Fibroblast of mammary gland (primary cell): ENCODE measurements around the gene CFAP251.

ENCODE experiments used
- DNase-seq: peaks from one replicate; pipeline ENCODE4 v3.0.0-alpha.2; 2010; ENCODE audit warnings: low read depth
- H3K4me3 ChIP-seq: 2 replicates; pipeline ENCODE4 v1.5.1; 2011; ENCODE audit warnings: low read depth, mild to moderate bottlenecking, low read length, moderate library complexity; ENCODE audit not compliant: control insufficient read depth
- TF ChIP-seq, protein P1 (sequence below): conservative IDR thresholded peaks from 2 replicates; pipeline ENCODE4 v1.5.1; 2011; ENCODE audit warnings: low read depth, low read length, inconsistent platforms; ENCODE audit not compliant: control insufficient read depth, insufficient read depth

The CFAP251 gene

DNA sequence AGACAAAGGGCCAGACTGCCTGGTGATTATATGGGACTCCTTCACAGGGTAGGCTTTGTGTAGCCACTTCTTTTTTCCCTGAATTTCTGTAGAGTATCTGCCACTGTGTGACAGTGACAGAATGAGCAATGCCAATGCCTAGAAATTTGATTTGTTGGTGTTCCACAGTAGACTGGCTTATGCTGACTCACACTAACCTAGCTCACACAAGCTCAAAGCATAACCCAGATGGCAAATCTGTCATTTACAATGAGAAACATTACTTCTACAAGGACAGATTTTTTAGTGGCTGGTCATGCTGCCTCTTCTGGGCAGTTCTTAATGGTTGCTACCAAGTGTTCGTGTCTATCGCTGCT, 15.9 kb downstream of the CFAP251 start:
- no peak for DNase-seq
- TF ChIP-seq, protein P1, sequence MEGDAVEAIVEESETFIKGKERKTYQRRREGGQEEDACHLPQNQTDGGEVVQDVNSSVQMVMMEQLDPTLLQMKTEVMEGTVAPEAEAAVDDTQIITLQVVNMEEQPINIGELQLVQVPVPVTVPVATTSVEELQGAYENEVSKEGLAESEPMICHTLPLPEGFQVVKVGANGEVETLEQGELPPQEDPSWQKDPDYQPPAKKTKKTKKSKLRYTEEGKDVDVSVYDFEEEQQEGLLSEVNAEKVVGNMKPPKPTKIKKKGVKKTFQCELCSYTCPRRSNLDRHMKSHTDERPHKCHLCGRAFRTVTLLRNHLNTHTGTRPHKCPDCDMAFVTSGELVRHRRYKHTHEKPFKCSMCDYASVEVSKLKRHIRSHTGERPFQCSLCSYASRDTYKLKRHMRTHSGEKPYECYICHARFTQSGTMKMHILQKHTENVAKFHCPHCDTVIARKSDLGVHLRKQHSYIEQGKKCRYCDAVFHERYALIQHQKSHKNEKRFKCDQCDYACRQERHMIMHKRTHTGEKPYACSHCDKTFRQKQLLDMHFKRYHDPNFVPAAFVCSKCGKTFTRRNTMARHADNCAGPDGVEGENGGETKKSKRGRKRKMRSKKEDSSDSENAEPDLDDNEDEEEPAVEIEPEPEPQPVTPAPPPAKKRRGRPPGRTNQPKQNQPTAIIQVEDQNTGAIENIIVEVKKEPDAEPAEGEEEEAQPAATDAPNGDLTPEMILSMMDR: no peak
- no peak overlapping the region for H3K4me3 ChIP-seq

DNA sequence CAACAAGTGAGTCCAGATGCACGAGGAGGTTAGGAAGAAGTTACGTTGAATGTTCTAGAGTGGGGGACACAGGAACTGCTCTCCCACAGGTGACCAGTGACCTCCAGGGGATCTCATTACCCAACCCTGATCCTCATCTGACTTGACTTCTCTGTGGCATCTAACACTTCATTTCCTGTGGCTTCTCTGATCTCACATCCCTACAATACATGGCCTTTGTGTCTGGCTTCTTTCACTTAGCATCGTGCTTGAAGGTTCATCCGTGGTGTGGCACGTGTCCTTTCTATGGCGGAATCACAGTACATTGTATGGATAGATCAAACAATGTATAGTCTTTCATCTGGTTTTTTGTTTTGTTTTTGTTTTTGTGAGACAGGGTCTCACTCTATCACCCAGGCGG, 19.3 kb downstream of the CFAP251 start:
- no peak for DNase-seq
- H3K4me3 ChIP-seq: no peak overlapping the region
- TF ChIP-seq, protein P1: no peak

DNA sequence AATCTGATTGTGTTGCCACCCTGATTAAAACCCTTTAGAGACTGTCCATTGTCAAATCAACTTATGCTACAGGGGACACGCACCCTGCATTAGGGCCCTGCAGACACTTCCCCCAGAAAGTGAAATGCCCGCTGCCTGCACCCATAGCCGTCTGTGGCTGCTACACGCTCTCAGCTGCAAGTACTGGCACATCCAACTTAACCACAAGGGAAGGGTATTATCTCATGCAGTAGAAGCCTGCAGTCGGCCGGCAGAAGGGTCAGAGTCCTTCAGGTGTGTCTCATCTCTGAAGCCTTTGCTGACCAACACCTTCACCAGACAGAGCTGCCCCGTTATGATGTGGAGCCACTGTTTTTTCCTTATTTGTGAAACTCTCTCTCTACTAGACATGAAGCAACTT, 20.8 kb downstream of the CFAP251 start:
- no peak overlapping the region for H3K4me3 ChIP-seq
- TF ChIP-seq, protein P1: no peak
- no peak for DNase-seq

DNA sequence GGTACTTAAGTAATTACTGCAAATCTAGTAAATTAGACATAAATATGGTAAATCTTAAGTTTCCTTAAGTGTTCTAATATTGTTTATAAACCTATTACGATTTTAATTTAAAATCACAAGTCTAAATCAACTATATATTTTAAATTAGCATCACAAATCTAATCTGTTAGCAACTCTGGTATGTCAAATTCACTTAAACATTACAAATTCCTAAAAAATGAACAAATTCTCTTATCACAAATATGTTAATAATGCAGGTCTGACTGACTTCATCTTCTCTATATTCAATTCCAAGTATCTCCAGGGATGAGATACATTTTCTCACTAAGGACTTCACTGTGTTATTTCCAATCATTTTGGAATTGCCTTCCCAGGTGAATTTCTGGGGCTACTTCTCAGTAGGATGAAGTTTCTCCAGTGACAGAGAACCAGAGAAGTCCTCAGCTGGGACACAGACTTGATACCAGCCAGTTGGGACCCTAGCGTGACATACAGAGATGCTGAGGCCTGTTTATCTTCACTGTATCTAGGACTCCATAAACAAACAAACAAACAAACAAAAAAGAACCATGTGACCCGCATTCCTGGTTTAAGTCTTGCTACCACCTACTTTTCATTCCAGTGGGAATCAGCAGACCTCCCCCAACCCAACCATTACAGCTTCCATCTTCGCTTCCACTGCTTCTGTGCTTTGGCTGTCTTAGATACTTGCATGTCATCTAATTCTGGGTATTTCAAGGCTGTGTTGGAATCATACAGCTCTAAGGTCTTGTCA, 21.8 kb downstream of the CFAP251 start:
- DNase-seq: no peak
- no peak overlapping the region for H3K4me3 ChIP-seq
- TF ChIP-seq, protein P1: no peak

DNA sequence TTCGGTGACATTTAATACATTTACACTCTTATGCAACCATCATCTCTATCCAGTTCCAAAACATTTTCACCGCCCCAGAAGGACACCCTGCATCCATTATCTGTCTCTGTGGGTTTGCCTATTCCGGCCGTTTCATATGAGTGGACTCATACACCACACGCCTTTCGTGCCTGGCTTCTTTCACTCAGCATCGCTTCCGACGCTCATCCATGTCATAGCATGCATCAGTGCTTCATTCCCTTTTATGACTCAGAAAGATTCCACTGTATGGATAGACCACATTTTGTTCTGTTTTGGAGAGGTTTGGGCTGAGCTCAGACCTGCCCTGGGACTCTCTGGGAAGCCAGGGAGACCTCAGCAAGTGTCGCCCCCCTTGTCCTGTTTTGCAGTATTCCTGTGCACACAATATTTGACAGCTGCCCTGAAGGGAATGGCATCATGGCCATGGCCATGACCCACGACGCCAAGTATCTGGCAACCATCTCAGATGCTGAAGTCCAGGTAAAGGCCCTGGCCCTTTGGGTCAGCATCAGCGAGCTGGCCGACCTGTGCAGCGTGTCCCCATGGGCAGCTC, 23.8 kb downstream of the CFAP251 start:
- TF ChIP-seq, protein P1: no peak
- DNase-seq: peak; percentile 73
- no peak overlapping the region for H3K4me3 ChIP-seq

DNA sequence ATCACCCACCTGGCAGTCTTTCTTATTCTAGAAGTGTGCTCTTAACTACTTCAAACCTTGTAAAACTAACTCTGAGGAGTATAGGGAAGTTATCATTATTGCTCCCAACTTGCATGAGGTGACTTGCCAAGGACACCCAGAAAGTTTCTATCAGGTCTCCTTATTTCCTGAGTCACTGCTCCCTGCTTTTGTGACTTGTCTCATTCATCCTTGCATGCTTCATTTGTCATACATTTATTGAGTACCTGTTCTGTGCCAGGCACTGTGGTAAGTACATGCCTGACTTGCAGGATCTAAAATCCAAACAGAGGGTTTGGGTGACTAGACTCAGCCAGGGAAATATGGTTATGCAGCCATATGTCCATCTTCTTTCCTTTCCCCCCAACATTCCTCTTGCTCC, 25.5 kb downstream of the CFAP251 start:
- no peak overlapping the region for H3K4me3 ChIP-seq
- TF ChIP-seq, protein P1: no peak
- DNase-seq: no peak
